Cardiac muscle cell (in vitro differentiated cells and primary cell): ENCODE measurements around the gene NECAB2. TPM values are rescaled to one million over a fixed set of nuclear protein-coding genes. Genes with fewer than 3 reads are reported as not detected.
"Not testable (repeated sequence)": the region's sequence is repeated elsewhere in the genome, so short reads cannot be mapped to it uniquely, and the experiment has no call there.

ENCODE experiments used
- DNase-seq, 2 donors: peaks; one replicate each; pipeline versions ENCODE4 v3.0.0 to v3.0.0-alpha.2; 2010 to 2017; ENCODE audit warnings: low read depth in 1 of 2, low spot score in 1 of 2
- H3K27ac ChIP-seq: fragments of 200-600 bp; sonication (generic); 2 replicates; pipeline ENCODE4 v1.5.1; 2016
- H3K27me3 ChIP-seq: fragments of 200-600 bp; sonication (generic); 2 replicates; pipeline ENCODE4 v1.6.0; 2016; ENCODE audit warnings: control low read depth
- H3K36me3 ChIP-seq: fragments of 200-600 bp; sonication (generic); 2 replicates; pipeline ENCODE4 v1.5.1; 2016; ENCODE audit warnings: control low read depth
- H3K4me1 ChIP-seq: fragments of 200-600 bp; sonication (generic); 2 replicates; pipeline ENCODE4 v1.8.1; 2017; ENCODE audit warnings: low read depth, mild to moderate bottlenecking, mixed run types
- H3K4me3 ChIP-seq: fragments of 200-600 bp; sonication (generic); 2 replicates; pipeline ENCODE4 v1.5.1; 2016; ENCODE audit warnings: mild to moderate bottlenecking
- H3K9me3 ChIP-seq: fragments of 200-600 bp; sonication (generic); 2 replicates; pipeline ENCODE4 v1.5.1; 2017; ENCODE audit warnings: low read depth, mild to moderate bottlenecking, control low read depth
- CTCF ChIP-seq: IDR thresholded peaks from 2 replicates; pipeline ENCODE4 v1.5.1; 2012; ENCODE audit warnings: low read depth, mild to moderate bottlenecking, low read length
- polyA plus RNA-seq: library from polyadenylated mRNA; unstranded; fragments of >200 nt; fragmentation: Nextera tagmentation; extraction: Ambion mirVana; gene quantifications from 2 replicates; pipeline ENCODE4 v1.2.1, GENCODE V29; 2016
- total RNA-seq: library from RNA; depleted of rRNA; stranded (reverse); fragments of >200 nt; gene quantifications from 2 replicates; pipeline ENCODE4 v1.2.3, GENCODE V29; 2016

Gene NECAB2
- total and polyA plus RNA-seq, 2 experiments from 2014 or later: 0.63 to 2.2 TPM

GRCh38 chr16:83937267-83937666, 30.8 kb upstream of the NECAB2 start:
- no peak overlapping the region for H3K4me3 ChIP-seq
- TF ChIP-seq CTCF: no peak

GRCh38 chr16:83937922-83938885, 29.8 kb upstream of the NECAB2 start:
- Histone ChIP-seq H3K27me3 (no peaks in the 10 kb centered on the region), H3K4me3 (no peak overlapping the region), H3K9me3 (no peaks in the 10 kb centered on the region), H3K36me3 (no peaks in the 10 kb centered on the region), H3K4me1 (no peaks in the 10 kb centered on the region), H3K27ac (no peak overlapping the region)
- no peak for DNase-seq
- no peak for TF ChIP-seq CTCF

More at GRCh38 chr16:83937267-83937666, 30.8 kb upstream of the NECAB2 start:
- Histone ChIP-seq H3K9me3 (no peaks in the 10 kb centered on the region), H3K27me3 (no peaks in the 10 kb centered on the region), H3K36me3 (no peaks in the 10 kb centered on the region), H3K4me1 (no peaks in the 10 kb centered on the region), H3K27ac (no peak overlapping the region)
- DNase-seq: no peak

GRCh38 chr16:83939266-83939855, 28.7 kb upstream of the NECAB2 start:
- no peaks in the 10 kb centered on the region for H3K27me3 ChIP-seq
- no peak for TF ChIP-seq CTCF
- no peak overlapping the region for H3K4me3 ChIP-seq
- H3K36me3 ChIP-seq: no peaks in the 10 kb centered on the region
- no peaks in the 10 kb centered on the region for H3K4me1 ChIP-seq
- H3K27ac ChIP-seq: no peak overlapping the region
- DNase-seq: no peak
- H3K9me3 ChIP-seq: no peaks in the 10 kb centered on the region

GRCh38 chr16:83940119-83940518, 27.9 kb upstream of the NECAB2 start:
- no peaks in the 10 kb centered on the region for H3K9me3 ChIP-seq
- TF ChIP-seq CTCF: no peak
- H3K36me3 ChIP-seq: no peaks in the 10 kb centered on the region
- no peaks in the 10 kb centered on the region for H3K27me3 ChIP-seq
- H3K27ac ChIP-seq: no peak overlapping the region
- no peaks in the 10 kb centered on the region for H3K4me1 ChIP-seq
- no peak for DNase-seq
- no peak overlapping the region for H3K4me3 ChIP-seq

- H3K36me3 ChIP-seq: no peaks in the 10 kb centered on the region
- no peaks in the 10 kb centered on the region for H3K27me3 ChIP-seq
- no peak overlapping the region for H3K27ac ChIP-seq
- no peaks in the 10 kb centered on the region for H3K9me3 ChIP-seq
- H3K4me1 ChIP-seq: no peaks in the 10 kb centered on the region
- no peak overlapping the region for H3K4me3 ChIP-seq
- no peak for DNase-seq
- no peak for TF ChIP-seq CTCF
Measured at GRCh38 chr16:83940630-83941378, 27.2 kb upstream of the NECAB2 start.

GRCh38 chr16:83941546-83941945, 26.5 kb upstream of the NECAB2 start:
- H3K36me3 ChIP-seq, DNase-seq, H3K27me3 ChIP-seq, H3K4me3 ChIP-seq, H3K27ac ChIP-seq, H3K9me3 ChIP-seq, H3K4me1 ChIP-seq: not testable (repeated sequence)
